K562 (cell line): ENCODE measurements around the gene PRRX1.

Experiments
- CTCF ChIP-seq, 3 experiments: IDR thresholded peaks in 2 of 3; conservative IDR thresholded peaks in 1 of 3; 2 replicates each; pipeline ENCODE4 v1.5.1; 2011 to 2012; ENCODE audit warnings: low read length in 3 of 3, mild to moderate bottlenecking in 3 of 3, control low read depth in 2 of 3, improper control_type of control experiment in 1 of 3, inconsistent platforms in 1 of 3, low read depth in 1 of 3, mixed read lengths in 1 of 3, moderate library complexity in 1 of 3; ENCODE audit not compliant: insufficient read depth in 2 of 3
- DACH1 ChIP-seq: fragments of 450-650 bp; IDR thresholded peaks from 2 replicates; pipeline ENCODE4 v1.6.1; 2018; ENCODE audit not compliant: partially characterized antibody
- HMGN3 ChIP-seq: IDR thresholded peaks from 2 replicates; pipeline ENCODE4 v1.6.1; 2011; ENCODE audit warnings: borderline replicate concordance, low read depth, mild to moderate bottlenecking, mixed read lengths, low read length; ENCODE audit not compliant: insufficient read length; ENCODE audit errors: extremely low read depth
- HNRNPLL ChIP-seq: fragments of 200-400 bp; formaldehyde crosslinking; IDR thresholded peaks from 2 replicates; pipeline ENCODE4 v1.6.1; 2017; ENCODE audit warnings: low read length, low read depth, mild to moderate bottlenecking; ENCODE audit not compliant: poor library complexity, severe bottlenecking
- ZNF57 ChIP-seq: fragments of 450-650 bp; formaldehyde crosslinking; IDR thresholded peaks from 2 replicates; pipeline ENCODE4 v1.4.0; 2020; ENCODE audit warnings: mild to moderate bottlenecking, moderate library complexity
- ZNF780A ChIP-seq: fragments of 250-450 bp; sonication (Bioruptor Pico); IDR thresholded peaks from 2 replicates; pipeline ENCODE4 v1.5.0; 2021; ENCODE audit warnings: mild to moderate bottlenecking

- TF ChIP-seq DACH1 (no peak), HNRNPLL (no peak), ZNF780A (CRISPR knock-in tag) (no peak), ZNF57 (CRISPR knock-in tag) (no peak), HMGN3 (no peak), CTCF (IDR thresholded peaks at IDR 0.05 in 2 of 3, conservative IDR thresholded peaks at IDR 0.05 in 1 of 3; ENCODE audit: insufficient read depth in 2 of 3, low read depth in 1 of 3, low read length in 3 of 3) (no peak)
Measured at GRCh38 chr1:170714163-170714562, 50.2 kb downstream of the PRRX1 start.
